GM18508 (cell line): ENCODE results near the gene ARHGEF18.

Experiments used
- ATAC-seq: cut with Tn5 transposase; IDR thresholded peaks from one replicate; pipeline ENCODE4 v1.9.1; 2021; ENCODE audit warnings: moderate number of reproducible peaks; ENCODE audit not compliant: insufficient read depth, unreplicated experiment

The ARHGEF18 gene

DNA sequence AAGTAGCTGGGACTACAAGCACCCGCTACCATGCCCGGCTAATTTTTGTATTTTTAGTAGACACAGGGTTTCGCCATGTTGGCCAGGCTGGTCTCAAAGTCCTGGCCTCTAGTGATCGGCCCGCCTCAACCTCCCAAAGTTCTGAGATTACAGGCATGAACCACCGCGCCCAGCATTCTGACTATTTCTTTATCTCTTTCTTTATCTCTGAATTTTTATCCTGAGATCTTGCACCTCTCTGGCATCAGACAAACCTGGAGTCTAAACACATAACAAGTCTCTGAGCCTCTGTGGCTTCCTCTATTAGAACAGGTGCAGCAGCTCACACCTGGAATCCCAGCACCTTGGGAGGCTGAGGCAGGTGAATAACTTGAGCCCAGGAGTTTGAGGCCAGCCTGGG is 28.5 kb downstream of the ARHGEF18 start:
- ATAC-seq = no peak

DNA sequence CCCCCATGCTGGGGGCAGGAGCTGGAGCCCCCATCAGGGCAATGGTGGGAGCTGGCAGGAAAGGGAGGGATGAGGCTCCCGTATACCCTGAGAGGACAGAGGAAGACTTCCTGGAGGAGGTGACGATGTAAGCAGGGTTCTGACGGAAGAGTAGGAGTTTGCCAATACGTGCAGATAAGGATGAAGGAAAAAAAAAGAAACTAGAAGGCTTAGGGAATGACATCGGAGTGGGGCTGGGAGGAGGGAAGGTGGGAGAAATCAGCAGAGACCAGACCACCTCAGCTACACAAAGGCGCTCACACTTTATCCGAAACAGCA is 32.3 kb downstream of the ARHGEF18 start:
- ATAC-seq = no peak

DNA sequence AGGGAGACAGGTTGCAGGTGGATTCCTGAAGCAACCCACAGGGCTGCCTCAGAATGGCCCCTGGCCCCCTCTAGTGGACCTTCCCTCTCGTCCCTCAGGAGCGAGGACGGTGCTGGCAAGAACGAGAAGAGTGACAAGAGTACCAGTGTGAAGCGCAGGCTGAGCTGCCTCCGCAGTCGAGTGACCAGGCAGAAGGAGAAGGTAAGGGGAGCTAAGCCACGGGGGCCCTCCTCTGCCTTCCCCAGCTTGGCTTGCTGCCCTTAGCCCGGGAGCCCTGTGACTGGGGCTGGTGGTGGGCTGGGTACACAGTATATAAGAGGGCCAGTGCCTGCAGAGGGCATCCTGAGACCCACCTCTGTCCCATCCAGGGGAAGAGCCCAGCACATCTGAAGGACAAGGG is 34.0 kb downstream of the ARHGEF18 start:
- ATAC-seq = no peak

DNA sequence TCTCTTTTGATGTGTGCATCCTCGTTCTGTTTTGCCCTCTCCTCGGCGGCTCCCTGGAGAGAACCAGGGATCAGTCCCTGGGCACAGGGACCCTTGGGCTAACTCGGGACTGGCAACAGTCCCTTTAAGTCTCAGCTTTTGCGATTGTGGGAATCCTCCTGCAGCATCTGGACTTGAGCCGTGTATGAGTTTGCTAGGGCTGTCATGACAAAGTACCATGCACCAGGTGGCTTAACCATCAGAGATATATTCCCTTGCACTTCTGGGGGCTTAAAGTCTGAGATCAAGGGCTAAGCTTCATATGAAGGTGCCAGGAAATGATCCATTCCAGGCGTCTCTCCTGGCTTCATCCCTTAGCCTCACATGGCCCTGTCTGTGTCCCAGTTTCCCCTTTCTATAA is 34.5 kb downstream of the ARHGEF18 start:
- no peak for ATAC-seq

DNA sequence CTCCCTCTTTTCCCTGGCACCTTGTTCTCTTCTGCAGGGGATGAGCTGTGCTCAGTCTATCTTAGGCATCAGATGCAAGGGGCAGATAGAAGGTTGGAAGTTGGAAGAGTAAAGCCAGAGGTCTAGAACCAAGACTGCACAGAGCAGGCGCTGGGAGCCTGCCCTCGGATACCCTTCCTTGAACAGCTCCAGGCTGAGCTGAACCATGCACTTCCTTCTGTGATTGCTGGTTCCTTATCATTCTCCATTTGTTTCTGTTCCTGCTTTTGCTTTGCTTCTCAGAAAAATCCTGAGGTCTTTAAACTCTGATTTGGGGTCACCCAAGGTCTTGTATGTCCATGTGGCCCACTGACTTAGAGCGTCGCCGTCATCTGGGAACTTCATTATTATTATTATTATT is 36.3 kb downstream of the ARHGEF18 start:
- no peak for ATAC-seq

DNA sequence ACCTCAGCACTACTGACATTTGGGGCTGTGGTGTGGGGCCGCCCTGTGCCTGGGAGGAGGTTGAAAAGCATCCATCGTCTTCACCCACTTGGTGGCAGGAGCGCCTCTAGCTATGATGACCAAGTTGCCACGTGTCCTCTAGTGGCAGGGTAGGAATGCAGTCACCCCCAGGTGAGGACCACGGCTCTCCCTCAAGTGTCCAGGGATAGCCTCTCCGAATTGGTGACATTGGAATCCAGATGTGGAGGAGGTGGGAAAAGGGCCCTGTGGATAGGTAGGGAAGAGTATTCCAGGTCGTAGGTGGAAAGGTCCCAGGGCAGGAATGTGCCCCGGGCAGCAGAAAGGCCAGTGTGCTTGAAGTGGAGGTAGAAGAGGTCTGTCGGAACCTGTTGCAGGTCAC is 37.6 kb downstream of the ARHGEF18 start:
- no peak for ATAC-seq

DNA sequence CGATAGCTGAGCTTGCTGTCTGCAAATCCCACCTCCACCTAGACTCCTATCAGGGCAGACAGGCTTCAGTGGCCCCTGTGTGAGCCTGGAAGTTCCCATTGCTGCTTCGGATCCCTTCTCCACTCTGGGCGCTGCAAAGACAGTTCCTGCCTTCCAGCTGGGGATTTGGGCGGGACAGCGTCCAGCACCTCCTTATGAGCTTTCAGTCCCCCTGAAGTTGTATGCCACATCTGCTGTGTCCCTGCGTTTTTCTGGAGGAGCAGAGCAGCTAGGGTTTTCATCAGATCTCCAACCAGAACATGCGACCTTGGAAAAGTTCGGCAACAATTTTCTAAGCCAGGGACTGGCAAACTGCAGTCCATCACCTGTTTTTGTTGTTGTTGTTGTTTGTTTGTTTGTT is 38.0 kb downstream of the ARHGEF18 start:
- ATAC-seq = no peak

DNA sequence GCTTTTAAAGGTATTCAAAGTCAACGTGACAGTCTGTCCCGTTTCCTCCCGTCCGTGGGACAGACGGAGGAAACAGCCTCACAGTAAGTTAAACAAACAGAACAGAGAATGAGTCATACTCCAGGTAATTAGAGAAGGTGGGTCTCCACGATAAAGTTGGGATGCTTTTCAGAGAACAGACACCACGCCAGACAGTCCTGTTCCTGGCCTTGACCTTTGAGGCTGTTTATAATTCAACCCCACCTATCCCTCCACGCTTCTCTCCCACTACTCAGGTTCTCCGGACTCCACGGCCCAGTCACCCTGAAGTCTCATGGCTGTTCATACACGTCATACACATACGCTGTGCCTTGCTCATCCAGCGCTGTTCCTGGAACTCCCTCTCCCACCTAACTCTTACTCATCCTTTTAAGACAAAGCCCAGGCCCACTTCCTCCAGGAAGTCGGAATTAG is 42.5 kb downstream of the ARHGEF18 start:
- ATAC-seq = no peak

DNA sequence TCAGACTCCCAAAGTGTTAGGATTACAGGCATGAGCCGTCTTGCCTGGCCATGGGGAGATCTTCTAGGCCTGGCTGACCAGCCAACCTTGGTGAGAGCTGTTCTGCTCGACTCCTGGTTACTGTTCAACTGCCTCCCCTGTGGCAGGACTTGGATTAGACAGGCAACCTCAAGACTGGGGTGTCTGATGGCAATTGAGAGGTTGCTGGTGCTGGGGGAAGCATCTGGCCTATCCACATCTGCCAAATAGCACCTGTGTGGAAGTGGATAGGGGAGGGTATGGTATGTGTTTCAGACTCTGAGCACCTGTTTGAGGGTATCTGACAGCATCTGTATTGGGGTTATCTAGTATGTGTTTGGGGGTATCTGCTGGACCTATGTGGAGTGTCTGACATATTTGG is 44.7 kb downstream of the ARHGEF18 start:
- ATAC-seq = no peak

DNA sequence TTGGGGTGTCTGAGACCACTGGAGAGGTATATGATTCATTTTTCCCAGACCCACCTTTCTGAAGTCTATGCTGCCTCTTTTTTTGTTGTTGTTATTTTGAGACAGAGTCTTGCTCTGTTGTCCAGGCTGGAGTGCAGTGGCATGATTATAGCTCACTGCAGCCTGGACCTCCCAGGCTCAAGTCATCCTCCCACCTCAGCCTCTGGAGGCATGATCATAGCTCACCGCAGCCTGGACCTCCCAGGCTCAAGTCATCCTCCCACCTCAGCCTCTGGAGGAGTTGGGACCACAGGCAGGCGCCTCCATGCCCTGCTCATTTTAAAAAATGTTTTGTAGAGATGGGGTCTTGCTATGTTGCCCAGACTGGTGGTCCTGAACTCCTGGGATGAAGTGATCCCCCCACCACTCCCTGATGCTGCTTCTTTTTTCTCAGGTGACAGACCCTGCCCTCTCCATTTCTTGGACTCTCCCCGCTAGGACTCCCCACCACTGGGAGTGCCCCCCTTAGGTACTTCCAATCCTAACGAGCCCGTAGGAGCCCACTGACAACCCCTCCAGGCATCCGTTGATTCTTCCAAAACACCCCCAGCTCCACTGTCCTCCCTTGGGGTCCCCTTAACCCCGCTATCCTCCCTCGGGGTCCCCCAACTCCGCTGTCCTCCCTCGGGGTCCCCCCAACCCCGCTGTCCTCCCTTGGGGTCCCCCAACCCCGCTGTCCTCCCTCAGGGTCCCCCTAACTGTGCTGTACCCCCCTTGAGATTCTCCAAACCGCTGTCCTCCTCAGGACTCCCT is 45.4 kb downstream of the ARHGEF18 start:
- ATAC-seq = no peak

DNA sequence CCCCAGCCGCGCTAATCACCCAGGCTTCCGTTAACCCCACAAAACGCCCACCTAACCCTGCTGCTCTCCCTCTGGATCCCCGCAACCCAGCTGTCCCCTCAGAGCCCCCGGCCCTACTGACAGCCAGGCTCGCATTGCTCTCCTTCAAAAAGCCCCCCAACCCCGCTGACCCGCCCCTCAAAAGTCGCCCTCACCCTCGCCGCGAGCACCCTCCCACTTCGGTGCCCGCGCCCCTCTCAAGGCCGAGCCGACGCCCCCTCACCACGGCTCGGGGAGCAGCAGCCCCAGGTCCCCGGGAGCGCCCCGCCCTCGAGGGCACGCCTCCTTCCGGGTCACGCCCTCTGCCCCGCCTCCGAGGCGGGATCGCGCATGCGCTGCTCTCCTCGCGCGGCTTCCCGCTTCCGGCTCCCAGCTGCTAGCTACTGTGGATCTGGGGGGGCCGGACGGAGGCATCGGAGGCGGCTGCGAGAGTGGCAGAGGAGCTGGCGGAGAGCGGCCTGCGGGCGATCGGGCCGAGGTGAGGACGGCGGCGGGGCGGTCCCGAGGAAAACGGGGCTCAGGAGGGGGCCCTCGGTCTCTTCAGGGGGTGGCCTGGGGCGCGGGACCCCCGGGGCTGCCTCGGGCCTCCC is 46.1 kb downstream of the ARHGEF18 start:
- no peak for ATAC-seq

DNA sequence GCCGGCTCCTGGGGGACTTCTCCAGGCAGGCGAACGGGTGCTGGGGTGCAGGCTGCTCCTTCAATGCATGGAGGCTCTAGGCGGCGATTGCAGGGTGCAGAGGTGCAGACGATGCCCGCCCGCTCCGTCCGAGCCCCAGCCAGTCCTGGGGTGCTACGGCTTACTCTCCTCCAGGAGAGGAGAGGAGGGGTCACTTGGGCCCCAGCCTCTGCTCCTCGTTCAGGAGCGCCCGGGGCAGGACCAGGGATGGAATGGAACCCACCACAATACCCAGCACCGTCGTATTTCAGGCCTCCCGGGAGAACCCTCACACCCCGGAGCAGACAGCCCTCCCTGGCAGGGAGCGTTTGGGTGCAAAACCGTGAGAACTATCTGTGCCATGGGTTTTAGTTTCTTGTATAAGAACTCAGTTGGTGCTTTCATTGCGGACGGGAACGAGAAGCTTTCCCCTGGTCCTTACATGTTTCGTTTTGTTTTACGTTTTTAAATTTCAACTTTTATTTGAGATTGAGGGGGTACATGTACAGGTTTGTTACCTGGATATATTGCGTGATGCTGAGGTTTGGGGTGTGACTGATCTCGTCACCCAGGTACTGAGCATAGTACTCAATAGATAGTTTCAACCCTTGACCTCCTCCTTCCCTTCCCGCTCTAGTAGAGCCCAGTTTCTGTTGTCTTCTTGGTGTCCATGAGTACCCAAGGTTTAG is 46.8 kb downstream of the ARHGEF18 start:
- ATAC-seq = no peak

DNA sequence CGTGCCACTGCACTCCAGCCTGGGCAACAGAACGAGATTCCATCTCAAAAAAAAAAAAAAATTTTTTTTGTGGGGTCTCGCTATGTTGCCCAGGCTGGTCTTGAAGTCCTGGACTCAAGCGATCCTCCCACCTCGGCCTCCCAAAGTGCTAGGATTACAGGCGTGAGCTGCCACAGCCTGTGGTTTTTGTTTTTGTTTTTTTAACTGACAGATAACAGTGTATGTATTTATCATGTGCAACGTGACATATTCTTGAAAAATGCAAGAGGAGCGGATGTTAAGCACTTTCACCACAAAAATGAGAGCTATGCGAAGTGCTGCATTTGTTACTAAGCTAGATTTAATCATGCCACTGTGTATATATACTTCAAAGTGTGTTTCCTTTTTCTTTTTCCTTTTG is 49.0 kb downstream of the ARHGEF18 start:
- no peak for ATAC-seq
